GM19239 (cell line): Measurements from ENCODE around the gene CENPH.
A peak's percentile ranks its signal among the peaks of the same experiment; 100 is the strongest.
"Not testable (repeated sequence)": the region's sequence is repeated elsewhere in the genome, so short reads cannot be mapped to it uniquely, and the experiment has no call there.

Experiments
- DNase-seq: peaks from one replicate; pipeline ENCODE4 v3.0.0; 2011; ENCODE audit warnings: low spot score; ENCODE audit not compliant: insufficient read length
- FAIRE-seq: peaks from 2 replicates; lab custom pipeline; 2011; peaks lifted over from hg19 to GRCh38; lab: Jason Lieb, UNC

Gene CENPH

DNA sequence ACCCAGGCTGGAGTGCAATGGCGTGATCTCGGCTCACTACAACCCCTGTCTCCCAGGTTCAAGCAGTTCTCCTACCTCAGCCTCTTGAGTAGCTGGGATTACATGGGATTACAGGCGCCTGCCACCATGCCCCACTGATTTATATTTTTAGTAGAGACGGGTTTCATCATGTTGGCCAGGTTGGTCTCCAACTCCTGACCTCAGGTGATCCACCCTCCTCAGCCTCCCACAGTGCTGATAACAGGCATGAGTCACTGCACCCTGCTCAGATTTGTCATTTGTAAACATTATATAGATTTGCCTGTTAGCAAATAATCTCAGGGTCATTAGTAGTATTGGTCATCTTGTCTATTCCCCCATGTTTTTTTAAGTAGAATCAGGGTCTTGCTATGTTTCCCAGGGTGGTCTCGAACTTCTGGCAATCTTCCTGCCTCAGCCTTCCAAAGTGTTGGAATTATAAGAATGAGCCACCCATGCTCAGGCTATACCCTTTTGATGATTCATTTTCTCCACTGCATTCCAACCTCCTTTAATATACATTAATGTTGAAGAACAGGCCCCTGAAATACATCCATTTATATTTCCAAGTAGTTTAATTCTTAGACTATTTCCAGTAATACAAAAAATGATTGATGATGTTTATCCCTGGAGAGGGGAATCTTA lies 17.3 kb downstream of the CENPH start:
- FAIRE-seq (no peak), DNase-seq (no peak)

DNA sequence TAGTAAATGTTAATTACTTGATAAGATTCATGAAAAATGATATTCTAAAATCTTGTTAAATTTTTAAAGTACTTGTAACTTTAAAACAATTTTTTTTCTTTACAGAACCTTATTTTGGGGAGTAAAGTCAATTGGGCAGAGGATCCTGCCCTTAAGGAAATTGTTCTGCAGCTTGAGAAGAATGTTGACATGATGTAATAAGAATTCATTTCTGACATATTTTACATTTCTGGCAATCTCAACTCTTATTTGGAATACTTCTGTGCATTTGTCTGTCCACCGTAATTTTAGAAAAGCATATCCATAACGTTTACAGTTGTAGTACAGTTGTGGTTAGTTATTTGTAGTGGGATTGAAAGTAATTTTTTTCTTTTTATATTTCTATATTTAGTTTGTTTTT lies 20.2 kb downstream of the CENPH start:
- FAIRE-seq (no peak), DNase-seq (no peak)

DNA sequence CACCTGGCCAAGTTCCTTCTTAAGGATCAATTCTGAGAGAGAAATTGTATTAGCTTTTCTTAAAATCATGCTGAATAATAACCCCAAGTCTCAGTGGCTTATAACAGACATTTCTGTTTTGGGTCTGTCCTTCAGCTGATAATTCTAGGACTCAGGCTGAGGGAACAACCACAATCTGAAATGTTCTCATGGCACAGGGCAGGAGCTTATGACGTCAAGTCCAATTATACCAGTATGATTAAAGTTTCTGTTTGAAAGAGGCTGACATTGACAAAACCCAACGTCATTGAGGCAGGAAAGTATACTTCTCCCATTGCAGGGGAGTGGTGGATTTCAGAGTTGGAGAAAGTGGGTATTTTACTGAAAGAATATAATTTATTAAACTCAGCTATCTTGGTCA lies 21.8 kb downstream of the CENPH start:
- no peak for DNase-seq
- no peak for FAIRE-seq

DNA sequence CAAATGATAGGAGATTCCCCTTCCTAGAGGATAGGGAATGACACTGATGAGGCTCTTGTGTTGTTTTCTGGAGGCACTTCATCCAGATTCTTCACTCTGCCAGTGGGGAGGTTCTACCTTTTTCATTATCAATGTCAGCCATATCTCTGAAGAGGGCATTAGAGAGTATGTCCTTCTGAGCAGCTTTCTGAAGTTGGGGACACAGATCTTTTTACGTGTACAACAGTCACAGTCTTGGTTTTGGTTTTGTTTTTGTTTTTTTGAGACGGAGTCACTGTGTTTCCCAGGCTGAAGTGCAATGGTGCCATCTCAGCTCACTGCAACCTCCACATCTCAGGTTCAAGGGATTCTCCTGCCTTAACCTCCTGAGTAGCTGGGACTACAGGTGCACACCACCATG lies 22.6 kb downstream of the CENPH start:
- FAIRE-seq (no peak), DNase-seq (no peak)

DNA sequence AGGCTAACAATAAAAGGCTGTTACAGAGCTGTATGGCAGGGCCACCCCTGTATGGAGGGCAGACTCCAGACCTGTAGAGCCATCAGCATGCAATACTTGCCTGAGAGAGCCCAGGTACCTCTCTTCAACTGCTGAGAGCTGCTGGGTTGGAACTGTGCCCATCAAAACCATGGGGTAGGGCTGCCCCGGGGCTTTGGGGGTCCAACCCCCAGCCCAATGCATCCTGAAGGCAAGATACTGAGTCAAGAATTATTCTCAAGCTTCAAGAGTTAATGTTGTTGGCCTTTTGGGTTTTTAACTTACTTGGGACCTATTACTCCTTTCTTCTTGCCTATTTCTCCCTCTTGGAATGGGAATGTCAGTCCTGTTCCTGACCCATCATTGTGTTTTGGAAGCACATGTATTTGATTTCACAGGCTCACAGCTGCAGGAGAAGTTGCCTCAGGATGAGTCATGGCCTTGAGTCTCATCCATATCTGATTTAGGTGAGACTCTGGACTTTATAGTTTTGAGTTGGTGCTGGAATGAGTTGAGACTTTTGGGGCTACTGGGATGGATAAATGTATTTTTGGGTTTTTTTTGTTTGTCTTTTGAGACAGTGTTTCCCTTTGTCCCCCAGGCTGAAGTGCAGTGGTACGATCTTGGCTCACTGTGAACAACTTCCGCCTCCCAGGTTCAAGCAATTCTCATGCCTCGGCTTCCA lies 24.3 kb downstream of the CENPH start:
- no peak for FAIRE-seq
- no peak for DNase-seq

DNA sequence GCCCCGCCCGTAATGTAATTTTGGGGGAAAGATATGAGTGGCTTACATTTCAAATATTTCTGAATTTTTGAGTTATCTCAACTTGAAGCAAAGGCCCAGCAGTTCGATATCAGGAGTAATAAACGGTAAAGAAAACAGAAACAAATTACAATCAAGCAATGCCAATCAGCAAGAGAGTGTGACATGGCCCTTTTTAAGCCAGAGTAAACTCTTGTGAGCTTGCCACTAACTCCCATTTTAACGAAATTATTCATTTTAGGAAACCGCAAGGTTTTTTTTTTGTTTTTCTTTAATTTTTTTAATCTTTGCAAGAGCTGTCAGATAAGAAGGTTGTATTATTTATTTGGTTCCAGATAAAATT lies 27.7 kb downstream of the CENPH start:
- DNase-seq, result no peak
- no peak for FAIRE-seq

DNA sequence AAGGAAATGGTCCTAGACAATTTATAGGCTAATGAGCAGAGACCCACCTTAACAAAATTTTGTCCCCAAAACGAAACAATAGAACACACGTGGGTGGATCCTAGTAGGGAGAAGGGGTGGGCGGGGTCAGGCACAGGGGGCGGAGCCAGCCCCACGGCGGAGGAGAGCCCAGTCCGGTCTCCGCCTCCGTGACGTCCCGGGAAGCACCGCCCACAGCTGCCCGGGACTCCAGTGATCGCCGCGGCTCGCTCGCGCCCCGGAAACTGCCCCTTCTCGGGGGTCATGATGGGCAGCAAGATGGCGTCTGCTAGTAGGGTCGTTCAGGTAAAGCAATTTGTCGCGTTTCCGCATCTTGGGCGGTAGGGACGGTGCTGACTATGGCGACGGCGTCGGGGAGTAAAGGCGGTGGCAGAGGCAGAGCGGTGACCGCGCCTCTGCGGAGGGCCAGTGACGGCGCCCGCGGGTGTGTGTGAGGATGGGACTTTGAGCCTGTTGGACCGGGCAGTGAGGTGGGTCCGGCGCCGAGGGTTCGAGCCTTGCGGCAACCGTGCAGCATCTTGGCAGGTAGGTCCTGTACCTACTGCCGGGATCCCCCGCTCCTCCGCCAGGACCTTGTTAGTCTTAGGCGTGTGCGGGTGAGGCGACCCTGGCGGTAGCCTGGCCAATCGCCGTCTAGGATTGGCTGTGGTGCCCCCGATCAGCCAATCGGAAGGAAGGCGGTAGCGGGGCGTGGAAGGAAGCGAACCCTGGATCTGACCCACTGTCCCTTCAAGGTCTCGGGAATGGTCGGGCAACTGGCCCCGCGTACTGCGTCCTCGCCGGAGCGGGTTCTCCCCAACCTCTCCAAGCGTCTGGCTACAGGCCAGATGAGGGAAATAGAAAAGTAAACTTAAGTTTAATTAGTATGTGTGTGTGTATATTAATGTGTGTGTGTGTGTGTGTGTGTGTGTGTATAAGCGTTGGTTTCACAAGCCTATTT lies 28.5 kb downstream of the CENPH start:
- FAIRE-seq (peak; percentile 93), DNase-seq (peak; percentile 86)

DNA sequence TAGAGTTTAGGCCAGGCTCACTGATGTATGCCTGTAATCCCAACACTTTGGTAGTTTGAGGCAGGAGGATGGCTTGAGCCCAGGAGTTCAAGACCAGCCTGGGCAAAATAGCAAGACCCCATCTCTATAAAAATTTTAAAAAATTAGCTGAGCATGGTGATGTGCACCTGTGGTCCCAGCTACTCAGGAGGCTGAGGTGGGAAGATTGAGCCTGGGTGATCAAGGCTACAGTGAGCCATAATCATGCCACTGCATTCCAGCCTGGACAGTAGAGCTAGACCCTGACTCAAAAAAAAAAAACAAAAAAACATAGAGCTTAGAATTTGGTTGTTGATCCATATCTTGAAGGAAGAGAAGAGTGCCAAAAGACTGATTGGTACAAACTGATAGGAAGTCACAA lies 30.6 kb downstream of the CENPH start:
- FAIRE-seq, result no peak
- no peak for DNase-seq

DNA sequence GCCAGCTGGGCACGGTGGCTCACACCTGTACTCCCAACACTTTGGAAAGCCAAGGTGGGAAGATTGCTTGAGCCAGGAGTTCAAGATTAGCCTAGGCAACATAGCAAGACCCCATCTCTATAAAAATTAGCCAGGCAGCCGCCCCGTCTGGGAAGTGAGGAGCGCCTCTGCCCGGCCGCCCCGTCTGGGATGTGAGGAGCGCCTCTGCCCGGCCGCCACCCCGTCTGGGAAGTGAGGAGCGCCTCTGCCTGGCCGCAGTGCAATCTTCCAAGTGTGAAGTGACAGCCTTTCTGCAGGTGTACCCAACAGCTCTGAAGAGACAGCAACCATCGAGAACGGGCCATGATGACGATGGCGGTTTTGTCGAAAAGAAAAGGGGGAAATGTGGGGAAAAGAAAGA lies 31.0 kb downstream of the CENPH start:
- not testable (repeated sequence) for DNase-seq, FAIRE-seq

DNA sequence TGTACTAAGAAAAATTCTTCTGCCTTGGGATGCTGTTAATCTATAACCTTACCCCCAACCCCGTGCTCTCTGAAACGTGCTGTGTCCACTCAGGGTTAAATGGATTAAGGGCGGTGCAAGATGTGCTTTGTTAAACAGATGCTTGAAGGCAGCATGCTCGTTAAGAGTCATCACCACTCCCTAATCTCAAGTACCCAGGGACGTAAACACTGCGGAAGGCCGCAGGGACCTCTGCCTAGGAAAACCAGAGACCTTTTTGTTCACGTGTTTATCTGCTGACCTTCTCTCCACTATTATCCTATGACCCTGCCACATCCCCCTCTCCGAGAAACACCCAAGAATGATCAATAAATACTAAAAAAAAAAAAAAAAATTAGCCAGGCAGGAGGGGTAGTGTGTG lies 31.4 kb downstream of the CENPH start:
- FAIRE-seq, DNase-seq: not testable (repeated sequence)

DNA sequence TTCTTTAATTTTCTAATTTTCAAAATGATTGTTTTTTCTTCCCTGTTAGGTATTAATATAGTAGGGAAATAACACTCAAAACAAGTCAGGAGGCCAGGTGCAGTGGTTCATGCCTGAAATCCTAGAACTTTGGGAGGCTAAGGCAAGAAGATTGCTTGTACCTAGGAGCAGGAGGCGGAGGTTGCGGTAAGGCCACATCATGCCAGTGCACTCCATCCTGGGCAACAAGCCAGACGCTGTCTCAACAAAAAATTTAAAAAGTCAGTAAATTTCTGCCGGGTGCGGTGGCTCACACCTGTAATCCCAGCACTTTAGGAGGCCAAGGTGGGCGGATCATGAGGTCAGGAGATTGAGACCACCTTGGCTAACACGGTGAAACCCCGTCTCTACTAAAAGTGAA lies 35.1 kb downstream of the CENPH start:
- no peak for DNase-seq
- no peak for FAIRE-seq

DNA sequence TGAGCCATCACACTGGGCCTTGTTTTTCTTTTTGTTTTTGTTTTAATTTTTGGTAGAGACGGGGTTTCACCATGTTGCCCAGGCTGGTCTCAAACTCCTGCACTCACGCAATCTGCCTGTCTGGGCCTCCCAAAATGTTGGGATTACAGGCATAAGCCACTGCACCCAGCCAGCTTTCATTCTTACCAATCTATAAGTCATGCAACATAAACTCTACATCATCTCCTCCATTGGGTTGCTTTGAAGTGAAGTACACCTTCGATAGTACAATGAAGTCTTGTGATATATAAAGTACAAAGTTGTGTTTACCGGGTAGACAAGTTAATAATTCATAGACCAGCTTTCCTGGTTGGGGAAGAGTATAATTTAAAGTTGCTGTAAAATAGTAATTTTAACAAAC lies 36.5 kb downstream of the CENPH start:
- no peak for FAIRE-seq

DNA sequence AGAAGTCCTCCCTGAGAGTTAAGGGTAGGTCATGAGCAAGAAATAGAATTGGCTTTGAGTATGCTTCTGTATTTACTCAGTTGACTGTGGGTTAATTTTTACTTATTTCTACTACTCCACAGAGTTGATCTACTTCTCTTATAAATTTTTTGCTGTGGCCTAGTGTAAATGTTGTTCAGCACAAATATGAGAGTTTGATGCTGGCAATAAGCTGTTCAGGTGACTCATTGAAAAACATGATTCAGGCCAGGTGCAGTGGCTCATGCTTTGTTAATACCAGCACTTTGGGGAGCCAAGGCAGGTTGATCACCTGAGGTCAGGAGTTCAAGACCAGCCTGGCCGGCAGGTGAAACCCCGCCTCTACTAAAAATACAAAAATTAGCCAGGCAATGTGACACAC lies 40.8 kb downstream of the CENPH start:
- DNase-seq (no peak), FAIRE-seq (no peak)

More for the DNA sequence above, 36.5 kb downstream of the CENPH start:
- no peak for DNase-seq

DNA sequence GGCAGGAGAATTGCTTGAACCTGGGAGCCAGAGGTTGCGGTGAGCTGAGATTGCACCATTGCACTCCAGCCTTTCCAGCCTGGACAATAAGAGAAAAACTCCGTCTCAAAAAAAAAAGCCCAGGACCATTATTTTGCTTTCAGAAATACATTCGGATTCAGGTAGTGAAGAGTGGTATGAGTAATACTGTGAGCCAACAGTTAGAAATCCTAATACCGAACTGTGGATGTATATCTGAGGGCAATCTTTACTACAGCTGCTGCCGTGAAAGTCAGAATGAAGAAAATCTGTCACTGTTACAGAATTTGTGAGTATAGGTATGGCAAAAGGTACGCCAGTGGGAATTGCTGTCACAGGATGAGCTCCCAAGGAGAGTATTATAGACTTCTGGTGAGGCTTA lies 41.9 kb downstream of the CENPH start:
- FAIRE-seq, result peak; percentile 77
- DNase-seq, result no peak

DNA sequence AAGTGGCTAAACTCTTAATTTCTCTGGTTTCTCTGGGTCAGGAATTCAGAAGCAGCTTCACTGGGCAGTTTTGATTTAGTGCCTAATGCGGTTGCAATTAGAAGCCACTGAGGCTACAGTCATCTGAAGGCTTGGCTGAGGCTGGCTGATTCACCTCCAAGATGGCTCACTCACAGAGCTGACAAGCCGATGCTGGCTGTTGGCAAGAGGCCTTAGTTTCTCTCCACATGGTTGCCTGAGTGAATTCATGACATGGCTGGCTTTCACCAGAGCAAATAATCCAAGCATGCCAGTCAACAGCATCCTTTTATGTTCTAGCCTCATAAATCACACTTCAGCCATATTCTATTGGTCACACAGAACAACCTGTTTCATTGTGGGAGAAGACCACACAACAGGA lies 42.5 kb downstream of the CENPH start:
- DNase-seq, result no peak
- no peak for FAIRE-seq

DNA sequence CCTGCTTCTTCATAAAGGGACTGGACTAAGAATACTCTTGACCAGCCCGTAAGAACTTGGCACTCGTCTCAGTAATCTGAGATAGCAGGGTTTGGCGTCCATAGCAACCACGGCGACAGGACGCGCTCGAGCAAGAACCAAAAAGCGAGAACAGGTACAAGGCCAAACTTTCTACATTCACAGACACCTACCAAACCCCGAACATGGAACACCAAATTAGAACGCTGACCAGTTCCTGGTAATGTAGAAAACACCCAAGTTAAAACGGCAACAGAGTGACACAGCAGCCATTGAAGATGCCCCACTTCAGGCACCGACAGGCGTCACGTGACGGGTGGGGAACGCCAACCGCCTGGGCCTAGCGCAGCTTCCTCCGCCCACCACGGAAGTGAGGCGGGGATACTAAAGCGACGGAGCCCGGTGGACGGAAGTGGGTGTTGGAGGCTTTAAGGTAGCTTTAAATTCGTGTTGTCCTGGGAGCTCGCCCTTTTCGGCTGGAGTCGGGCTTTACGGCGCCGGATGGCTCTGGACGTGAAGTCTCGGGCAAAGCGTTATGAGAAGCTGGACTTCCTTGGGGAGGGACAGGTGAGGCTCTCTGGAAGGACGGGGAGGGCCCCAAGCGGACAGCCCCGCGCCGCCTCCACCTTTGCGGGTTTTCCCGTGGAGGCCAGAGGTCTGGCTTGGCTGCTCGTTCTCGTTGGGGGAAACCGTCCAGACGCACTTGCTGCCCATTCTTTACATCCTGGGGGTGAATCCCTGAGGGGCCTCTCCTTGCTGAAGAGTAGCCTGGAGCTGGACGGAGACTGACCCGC lies 45.3 kb downstream of the CENPH start, which contains the start of gene CDK7:
Gene CDK7 (plus strand): TSS at position 430 of the 812 bp plus-strand sequence. CDS start 90 bp downstream, at position 520.
- peak; percentile 93 for FAIRE-seq
- DNase-seq, result peak; percentile 85

DNA sequence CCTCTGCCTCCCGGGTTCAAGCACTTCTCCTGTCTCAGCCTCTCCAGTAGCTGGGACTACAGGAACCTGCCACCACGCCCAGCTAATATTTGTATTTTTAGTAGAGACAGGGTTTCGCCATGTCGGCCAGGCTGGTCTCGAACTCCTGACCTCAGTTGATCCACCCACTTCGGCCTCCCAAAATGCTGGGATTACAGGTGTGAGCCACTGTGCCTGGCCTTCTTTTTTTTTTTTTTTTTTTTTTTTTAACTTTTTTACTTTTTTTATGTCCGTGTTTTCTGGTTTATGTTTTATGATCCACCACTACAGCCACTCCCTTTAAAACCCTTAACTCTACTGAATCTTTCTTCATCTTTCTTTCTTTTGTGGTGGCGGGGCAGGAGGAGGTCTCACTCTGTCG lies 47.4 kb downstream of the CENPH start:
- DNase-seq, FAIRE-seq: not testable (repeated sequence)

DNA sequence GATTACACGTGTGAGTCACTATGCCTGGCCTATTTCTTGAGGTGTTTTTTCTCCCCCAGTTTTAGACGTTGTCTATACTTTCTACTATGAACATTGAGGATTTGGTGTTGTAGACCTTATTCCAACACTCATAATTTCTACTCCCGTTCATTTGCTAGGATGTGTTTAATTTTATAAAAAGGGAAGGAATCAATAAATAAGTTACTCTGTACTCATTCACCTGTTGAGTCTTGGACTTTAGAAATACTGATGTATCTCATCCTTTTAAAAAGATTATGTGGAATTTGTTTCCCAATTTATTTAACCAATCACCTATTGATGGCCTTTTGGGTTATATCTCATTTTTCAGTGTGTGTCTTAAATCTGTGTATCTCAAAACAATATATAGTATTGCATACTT lies 48.5 kb downstream of the CENPH start:
- no peak for DNase-seq
- no peak for FAIRE-seq

DNA sequence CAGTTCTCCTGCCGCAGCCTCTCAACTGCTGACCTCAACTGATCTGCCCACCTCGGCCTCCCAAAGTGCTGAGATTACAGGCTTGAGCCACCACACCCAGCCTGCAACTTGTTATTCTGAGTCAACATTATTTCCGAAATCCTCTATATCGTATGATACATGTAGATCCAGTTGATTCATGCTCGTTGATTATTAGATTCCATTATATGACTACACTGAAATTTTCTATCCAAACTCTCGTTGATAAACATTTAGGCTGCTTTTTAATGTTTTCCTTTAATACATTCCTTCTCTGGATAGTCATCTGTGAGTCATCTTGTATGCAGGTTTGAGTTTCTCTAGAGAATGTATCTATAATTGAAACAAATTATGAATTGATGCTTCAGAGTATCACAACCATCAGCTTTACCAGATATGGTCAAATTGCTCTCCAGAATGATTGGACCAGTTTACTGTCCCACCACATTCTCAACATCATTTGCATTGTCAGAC lies 49.4 kb downstream of the CENPH start:
- FAIRE-seq, result no peak
- no peak for DNase-seq
